Activated naive CD4-positive, alpha-beta T cell treated with anti-CD3 and anti-CD28 coated beads, Interleukin-2, amount 50 U/mL, for 24 hours (primary cell): ENCODE measurements around the gene ARL1.
A peak's percentile ranks its signal among the peaks of the same experiment; 100 is the strongest.
"Not testable (repeated sequence)": the region's sequence is repeated elsewhere in the genome, so short reads cannot be mapped to it uniquely, and the experiment has no call there.

Experiments used
- H3K27ac Mint-ChIP-seq: one replicate; pipeline ENCODE4 v1.8.0; 2021; ENCODE audit warnings: mild to moderate bottlenecking, mixed read lengths
- H3K27me3 Mint-ChIP-seq: one replicate; pipeline ENCODE4 v1.8.0; 2021; ENCODE audit warnings: mixed read lengths
- H3K36me3 Mint-ChIP-seq: one replicate; pipeline ENCODE4 v1.8.0; 2021; ENCODE audit warnings: mixed read lengths
- H3K4me1 Mint-ChIP-seq: one replicate; pipeline ENCODE4 v1.8.0; 2021; ENCODE audit warnings: mixed read lengths
- H3K4me3 Mint-ChIP-seq: one replicate; pipeline ENCODE4 v1.8.0; 2021; ENCODE audit warnings: mild to moderate bottlenecking, mixed read lengths
- H3K9me3 Mint-ChIP-seq: one replicate; pipeline ENCODE4 v1.8.0; 2021; ENCODE audit warnings: mixed read lengths

ARL1 gene

DNA sequence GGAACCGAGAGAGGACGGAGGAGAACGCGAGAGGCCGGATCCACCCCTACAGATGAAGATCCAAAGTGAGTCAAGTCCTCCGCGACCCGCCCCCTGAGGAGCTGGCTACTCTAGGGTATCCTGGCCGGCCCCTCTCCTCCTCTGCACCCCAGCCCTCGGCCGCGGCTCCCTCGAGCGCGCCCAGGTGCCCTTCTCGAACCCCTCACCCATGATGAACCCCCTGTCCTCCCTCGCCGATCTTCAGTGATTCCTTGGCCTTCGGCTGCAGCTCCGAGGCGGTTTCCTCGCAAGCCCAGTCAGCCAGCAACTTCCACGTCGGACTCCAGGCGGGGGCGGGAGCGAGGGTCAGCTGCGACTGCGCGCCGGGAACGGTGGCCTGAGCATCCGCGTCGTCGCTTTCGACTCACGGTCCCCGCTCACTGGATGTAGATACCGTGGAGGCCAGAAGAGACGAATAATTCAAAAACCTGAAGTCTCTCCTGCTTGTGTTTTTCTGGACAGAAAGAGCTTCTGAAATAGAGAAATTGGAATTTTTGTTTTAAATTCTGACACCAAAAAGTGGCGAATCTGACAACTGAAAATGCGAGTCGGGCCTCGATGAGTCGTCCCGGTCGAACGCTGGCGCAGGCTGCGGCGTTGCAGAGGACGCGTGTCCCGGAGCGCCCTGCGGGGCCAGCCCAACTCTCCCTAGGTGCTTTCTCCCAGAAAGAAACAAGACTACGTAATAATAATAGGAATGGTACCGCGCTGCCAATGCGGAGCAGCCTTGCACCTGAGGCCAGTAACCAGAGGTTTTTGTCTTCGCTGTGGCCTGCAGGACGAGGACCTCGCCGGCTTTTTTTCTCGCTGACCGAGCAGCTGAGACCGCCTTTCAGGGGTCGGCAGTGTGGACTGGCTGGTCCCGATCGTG, at the start of gene ARL1:
Gene ARL1, minus strand, starts transcription at position 337 of the 910 bp plus-strand sequence. Its CDS starts 127 bp downstream, at position 210.
- H3K9me3 Mint-ChIP-seq = no peaks in the 10 kb centered on the region
- peak within 1 kb of the TSS; percentile 97 for H3K4me3 Mint-ChIP-seq
- no peaks in the 10 kb centered on the region for H3K36me3 Mint-ChIP-seq
- H3K4me1 Mint-ChIP-seq = peaks cover 28% of the 10 kb centered on the region
- H3K27ac Mint-ChIP-seq = peak within 1 kb of the TSS; percentile 99
- no peaks in the 10 kb centered on the region for H3K27me3 Mint-ChIP-seq

DNA sequence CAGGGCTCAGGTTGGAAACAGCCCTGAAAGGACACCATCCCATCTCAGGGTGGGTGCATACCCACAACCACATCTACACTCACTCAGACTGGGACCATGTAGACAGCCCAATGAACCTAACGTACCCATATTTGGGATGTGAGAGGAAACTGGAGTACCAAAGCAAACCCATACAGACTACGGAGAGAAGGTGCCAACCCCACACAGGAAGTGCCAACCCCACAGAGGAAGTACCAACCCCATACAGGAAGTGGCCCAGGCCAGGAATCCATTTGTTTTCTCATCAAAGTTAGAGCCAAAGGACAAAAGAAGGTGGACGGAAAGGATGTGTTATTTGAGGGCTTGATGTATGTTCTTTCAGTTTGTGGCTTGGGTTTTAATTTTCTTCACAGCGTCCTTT, 48.1 kb upstream of the ARL1 start:
- Mint-ChIP-seq H3K36me3 (peaks cover 2% of the 10 kb centered on the region), H3K27me3 (no peaks in the 10 kb centered on the region), H3K27ac (peak overlapping the region; percentile 96), H3K4me1 (peaks cover 11% of the 10 kb centered on the region), H3K4me3 (peak overlapping the region; percentile 62), H3K9me3 (peaks cover 11% of the 10 kb centered on the region)

DNA sequence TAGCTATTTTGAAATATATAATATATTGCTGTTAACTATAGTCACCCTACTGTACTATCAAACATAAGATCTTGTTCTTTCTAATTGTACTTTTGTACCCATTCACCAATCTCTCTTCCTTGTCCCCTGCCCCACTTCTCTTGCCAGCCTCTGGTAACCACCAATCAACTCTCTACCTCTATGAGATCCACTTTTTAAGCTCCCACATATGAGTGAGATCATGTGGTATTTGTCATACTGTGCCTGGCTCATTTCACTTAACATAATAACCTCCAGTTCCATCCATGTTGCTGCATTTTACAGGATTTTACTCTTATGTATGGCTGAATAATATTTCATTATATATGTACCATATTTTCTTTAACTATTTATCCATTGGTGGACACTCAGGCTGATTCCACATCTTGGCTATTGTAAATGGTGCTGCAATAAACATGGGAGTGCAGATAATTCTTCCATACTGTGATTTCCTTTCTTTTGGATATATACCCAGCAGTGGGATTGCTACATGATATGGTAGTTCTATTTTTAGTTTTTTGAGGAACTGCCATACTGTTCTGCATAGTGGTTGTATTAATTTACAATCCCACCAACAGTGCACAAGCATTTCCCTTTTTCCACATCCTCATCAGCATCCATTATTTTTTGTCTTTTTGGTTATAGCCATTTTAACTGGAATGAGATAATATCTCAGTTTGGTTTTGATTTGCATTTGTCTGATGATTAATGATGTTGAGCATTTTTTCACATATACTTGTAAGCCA, 34.1 kb upstream of the ARL1 start:
- H3K4me3 Mint-ChIP-seq = no peak overlapping the region
- H3K27ac Mint-ChIP-seq = no peak overlapping the region
- H3K36me3 Mint-ChIP-seq = no peaks in the 10 kb centered on the region
- H3K9me3 Mint-ChIP-seq = no peaks in the 10 kb centered on the region
- H3K4me1 Mint-ChIP-seq = no peaks in the 10 kb centered on the region
- H3K27me3 Mint-ChIP-seq = peaks cover 1% of the 10 kb centered on the region

DNA sequence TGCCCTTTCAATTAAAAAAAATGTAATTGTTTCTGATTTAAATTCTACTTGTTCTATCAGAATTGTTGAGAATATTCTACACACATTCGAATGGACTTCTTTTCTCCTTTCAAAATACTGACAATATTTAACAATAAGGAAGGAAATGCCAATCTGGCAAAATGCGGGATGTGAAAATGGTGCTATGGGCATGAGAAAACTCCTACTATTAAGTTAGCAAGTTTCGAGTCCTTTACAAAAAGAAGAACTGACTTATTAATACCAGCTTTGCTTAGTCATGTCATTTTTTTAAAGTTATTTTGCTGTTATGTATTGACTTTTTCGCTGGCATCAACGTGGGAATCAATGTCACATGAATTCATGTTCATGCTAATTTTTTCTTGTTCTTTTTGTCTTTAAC, 31.7 kb upstream of the ARL1 start:
- Mint-ChIP-seq H3K4me3 (no peak overlapping the region), H3K27me3 (peaks cover 3% of the 10 kb centered on the region), H3K27ac (no peak overlapping the region)

DNA sequence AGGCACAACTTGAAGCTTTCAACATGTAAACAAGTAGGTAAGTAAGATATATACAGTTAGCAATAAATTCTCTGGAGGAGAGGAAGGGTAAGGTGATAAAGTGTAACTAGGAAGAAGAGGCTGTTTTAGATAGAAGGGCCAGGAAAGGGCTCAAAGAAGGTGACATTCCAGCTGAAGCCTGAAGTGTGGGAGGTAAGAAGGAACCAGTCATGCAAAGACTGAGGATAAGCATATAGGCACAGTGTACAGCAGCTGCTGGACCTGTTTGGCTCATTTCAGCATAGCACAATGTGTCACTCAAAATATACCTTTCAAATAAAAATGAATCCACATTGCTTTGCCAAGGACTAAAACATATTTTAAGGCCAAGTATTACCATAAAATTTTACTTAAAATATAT, 28.6 kb upstream of the ARL1 start:
- Mint-ChIP-seq H3K36me3 (no peaks in the 10 kb centered on the region), H3K4me1 (no peaks in the 10 kb centered on the region), H3K9me3 (no peaks in the 10 kb centered on the region), H3K27me3 (peaks cover 3% of the 10 kb centered on the region), H3K27ac (no peak overlapping the region), H3K4me3 (no peak overlapping the region)

More for the DNA sequence above, 31.7 kb upstream of the ARL1 start:
- H3K4me1 Mint-ChIP-seq = no peaks in the 10 kb centered on the region
- H3K36me3 Mint-ChIP-seq = no peaks in the 10 kb centered on the region
- no peaks in the 10 kb centered on the region for H3K9me3 Mint-ChIP-seq

DNA sequence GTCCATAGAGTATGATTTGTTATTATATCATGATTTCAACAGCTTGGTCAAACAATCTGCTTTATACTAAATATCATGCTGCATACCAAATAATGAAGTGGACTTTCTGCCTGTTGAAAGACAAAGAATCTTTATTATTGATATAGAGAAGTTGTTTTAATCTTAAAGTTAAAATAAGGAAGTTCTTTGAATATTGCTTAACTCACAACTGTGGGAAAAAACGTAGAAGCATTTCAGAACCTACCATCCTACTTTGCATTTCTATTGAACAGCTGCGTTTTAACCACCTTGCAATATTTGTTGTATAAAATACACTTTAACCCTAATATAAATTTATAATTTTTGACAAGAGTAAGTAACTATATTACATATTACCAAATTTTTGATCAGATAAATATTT, 22.9 kb upstream of the ARL1 start:
- H3K4me1 Mint-ChIP-seq = no peaks in the 10 kb centered on the region

DNA sequence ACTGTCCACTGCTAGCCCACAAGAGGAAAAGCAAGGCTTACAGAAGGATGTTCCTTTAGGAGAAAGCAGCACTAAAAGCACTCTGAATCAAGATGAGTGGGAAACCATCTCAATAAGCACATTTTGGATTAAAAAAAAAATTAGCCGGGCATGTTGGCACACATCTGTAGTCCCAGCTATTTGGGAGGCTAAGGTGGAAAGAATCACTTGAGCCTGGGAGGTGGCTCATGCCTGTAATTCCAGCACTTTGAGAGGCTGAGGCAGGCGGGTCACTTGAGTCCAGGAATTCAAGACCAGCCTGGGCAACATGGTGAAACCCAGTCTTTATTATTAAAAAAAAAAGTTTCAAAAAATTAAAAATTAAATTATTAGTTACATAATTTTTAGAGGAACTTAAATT, 17.0 kb upstream of the ARL1 start:
- Mint-ChIP-seq H3K9me3 (no peaks in the 10 kb centered on the region), H3K4me3 (no peak overlapping the region), H3K27ac (no peak overlapping the region), H3K27me3 (peaks cover 4% of the 10 kb centered on the region), H3K4me1 (no peaks in the 10 kb centered on the region), H3K36me3 (no peaks in the 10 kb centered on the region)

More for the DNA sequence above, 22.9 kb upstream of the ARL1 start:
- H3K4me3 Mint-ChIP-seq = no peak overlapping the region
- no peak overlapping the region for H3K27ac Mint-ChIP-seq
- H3K36me3 Mint-ChIP-seq = no peaks in the 10 kb centered on the region
- H3K9me3 Mint-ChIP-seq = no peaks in the 10 kb centered on the region
- peaks cover 2% of the 10 kb centered on the region for H3K27me3 Mint-ChIP-seq

DNA sequence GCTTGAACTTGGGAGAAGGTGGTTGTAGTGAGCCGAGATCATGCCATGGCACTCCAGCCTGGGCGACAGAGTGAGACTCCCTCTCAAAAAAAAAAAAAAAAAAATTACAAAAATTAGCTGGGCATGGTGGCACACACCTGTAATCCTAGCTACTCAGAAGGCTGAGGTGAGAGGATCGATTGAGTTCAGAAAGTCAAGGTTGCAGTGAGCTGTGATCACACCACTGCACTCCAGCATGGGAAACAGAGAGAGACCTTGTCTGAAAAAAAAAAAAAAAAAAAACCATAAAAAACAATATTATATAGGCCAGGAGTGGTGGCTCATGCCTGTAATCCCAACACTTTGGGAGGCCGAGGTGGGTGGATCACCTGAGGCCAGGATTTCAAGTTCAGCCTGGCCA, 14.5 kb upstream of the ARL1 start:
- H3K36me3 Mint-ChIP-seq, H3K9me3 Mint-ChIP-seq, H3K4me1 Mint-ChIP-seq, H3K27ac Mint-ChIP-seq, H3K27me3 Mint-ChIP-seq, H3K4me3 Mint-ChIP-seq: not testable (repeated sequence)

DNA sequence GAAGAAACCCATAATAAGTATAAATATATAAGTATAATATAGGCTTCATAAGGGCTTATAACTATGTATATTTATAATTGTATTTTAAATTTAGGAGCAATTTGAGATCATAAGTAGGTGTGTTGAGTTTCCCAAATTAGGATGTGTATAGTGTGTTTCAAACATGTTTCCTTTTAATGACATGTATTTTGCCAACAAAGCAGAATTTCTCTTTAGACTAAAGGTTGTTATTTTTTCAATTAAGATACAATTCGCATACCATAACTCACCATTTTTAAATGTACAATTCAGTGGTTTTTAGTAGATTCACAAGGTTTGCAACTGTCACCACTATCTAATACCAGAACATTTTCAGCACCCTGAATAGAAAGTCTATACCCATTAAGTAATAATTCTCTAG, 7.7 kb upstream of the ARL1 start:
- H3K4me3 Mint-ChIP-seq = no peak overlapping the region
- no peaks in the 10 kb centered on the region for H3K4me1 Mint-ChIP-seq
- no peaks in the 10 kb centered on the region for H3K36me3 Mint-ChIP-seq
- no peaks in the 10 kb centered on the region for H3K27me3 Mint-ChIP-seq
- no peaks in the 10 kb centered on the region for H3K9me3 Mint-ChIP-seq
- H3K27ac Mint-ChIP-seq = no peak overlapping the region

DNA sequence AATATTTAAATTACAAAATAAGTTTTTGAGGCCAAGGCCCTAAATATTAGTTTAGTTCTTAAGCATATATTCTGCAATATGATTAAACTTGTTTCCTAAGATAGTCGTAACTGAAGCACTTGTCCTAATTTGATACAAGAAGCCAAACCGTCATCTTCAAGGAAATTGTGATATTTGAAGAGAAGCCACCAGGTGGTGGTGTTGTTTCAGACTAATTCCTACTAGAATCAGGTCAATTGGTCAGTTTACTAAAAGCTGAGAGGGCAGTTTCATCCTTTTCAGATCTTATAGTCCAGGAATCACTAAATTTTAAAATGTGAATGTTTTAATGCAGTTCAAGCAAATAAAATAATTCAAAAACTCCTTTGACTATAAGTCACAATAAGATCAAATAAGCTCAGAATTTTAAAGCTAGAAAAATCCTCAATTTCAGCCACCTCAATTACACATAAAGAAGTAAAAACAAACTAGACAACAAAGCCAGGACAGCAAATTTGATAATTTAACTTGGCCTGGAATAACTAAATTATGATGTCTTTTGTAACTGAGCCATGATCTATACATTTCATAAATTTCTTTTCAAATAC, 7.1 kb upstream of the ARL1 start:
- Mint-ChIP-seq H3K4me3 (no peak overlapping the region), H3K27ac (no peak overlapping the region), H3K9me3 (no peaks in the 10 kb centered on the region), H3K4me1 (no peaks in the 10 kb centered on the region), H3K36me3 (no peaks in the 10 kb centered on the region), H3K27me3 (no peaks in the 10 kb centered on the region)

DNA sequence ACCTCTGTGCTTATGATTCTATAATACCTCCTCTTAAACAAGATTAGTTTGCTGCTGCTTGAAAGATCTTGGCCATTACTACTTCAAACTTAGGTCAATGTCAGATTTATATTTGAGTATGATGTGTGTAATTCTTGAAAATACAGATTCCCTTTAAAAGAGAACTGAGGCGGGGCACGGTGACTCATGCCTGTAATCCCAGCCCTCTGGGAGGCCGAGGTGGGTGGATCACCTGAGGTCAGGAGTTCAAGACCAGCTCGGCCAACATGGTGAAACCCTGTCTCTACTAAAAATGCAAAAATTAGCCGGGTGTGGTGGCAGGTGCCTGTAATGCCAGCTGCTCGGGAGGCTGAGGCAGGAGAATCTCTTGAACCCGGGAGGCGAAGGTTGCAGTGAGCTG, 2.6 kb upstream of the ARL1 start:
- H3K27me3 Mint-ChIP-seq, H3K36me3 Mint-ChIP-seq, H3K4me3 Mint-ChIP-seq, H3K9me3 Mint-ChIP-seq, H3K27ac Mint-ChIP-seq: not testable (repeated sequence)
- H3K4me1 Mint-ChIP-seq = peaks cover 21% of the 10 kb centered on the region

DNA sequence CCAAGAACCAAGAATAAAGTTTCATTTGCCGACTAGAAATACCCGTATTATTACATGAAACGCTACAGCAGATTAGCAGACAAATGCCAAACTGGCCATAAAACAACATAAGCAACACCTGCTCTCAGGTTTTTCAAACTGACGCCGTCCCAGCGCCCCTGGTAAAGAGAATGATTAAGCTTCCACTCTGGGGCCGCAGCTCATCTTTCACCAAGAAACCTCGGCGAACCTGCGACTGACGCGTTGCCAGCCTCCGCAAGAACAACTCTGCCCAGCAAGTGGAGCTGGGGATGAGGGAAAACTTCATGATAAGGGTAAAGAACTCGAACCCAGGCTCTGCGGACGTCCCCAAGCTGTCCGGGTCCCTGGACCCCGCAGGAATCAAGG, 530 bp downstream of the ARL1 start:
- no peaks in the 10 kb centered on the region for H3K9me3 Mint-ChIP-seq
- no peaks in the 10 kb centered on the region for H3K27me3 Mint-ChIP-seq
- peaks cover 28% of the 10 kb centered on the region for H3K4me1 Mint-ChIP-seq
- H3K27ac Mint-ChIP-seq = peak overlapping the region; percentile 99
- peak overlapping the region; percentile 97 for H3K4me3 Mint-ChIP-seq
- H3K36me3 Mint-ChIP-seq = no peaks in the 10 kb centered on the region

DNA sequence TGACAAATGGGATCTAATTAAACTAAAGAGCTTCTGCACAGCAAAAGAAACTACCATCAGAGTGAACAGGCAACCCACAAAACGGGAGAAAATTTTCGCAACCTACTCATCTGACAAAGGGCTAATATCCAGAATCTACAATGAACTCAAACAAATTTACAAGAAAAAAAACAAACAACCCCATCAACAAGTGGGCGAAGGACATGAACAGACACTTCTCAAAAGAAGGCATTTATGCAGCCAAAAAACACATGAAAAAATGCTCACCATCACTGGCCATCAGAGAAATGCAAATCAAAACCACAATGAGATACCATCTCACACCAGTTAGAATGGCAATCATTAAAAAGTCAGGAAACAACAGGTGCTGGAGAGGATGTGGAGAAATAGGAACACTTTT, 16.4 kb downstream of the ARL1 start:
- H3K4me3 Mint-ChIP-seq, H3K9me3 Mint-ChIP-seq, H3K27ac Mint-ChIP-seq, H3K4me1 Mint-ChIP-seq, H3K27me3 Mint-ChIP-seq: not testable (repeated sequence)
- peaks cover 45% of the 10 kb centered on the region for H3K36me3 Mint-ChIP-seq

DNA sequence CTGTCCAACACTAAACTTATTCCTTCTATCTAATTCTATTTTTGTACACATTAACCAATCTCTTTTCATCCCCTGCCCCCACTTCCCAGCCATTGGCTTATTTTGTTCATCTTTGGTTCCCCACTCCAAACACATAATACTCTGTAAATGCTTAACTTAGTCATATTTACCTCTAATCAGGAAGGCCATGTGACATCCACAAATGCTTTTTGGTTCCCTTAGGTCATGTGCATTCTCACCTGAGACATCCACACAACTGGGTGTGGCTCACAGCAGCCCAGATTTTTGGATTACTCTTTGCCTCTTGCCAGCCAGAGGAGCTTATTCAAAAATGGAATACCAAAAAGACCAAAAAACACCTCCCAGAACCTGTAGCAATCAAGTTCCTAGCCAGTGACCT, 28.4 kb downstream of the ARL1 start:
- peaks cover 24% of the 10 kb centered on the region for H3K36me3 Mint-ChIP-seq
- H3K9me3 Mint-ChIP-seq = no peaks in the 10 kb centered on the region
- H3K27ac Mint-ChIP-seq = peak overlapping the region; percentile 33

DNA sequence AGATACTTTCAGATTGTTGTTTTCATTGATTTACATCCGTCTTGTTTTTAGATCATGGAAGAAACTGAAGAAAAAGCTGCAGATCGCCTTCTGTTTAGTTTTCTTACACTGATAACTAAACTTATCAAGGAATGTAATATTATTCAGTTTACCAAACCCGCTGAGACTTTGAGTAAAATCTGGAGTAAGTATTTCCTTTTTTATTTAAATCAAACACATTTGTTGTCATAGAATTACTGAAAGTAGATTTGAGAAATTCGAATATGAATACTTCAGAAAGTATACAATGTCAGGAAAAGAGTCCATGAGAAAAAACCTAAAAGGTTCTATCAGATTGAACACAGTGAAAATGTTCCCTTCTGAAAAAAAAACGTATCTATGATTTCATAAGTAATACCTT, 32.0 kb downstream of the ARL1 start:
- Mint-ChIP-seq H3K4me3 (no peak overlapping the region), H3K27me3 (no peaks in the 10 kb centered on the region), H3K27ac (no peak overlapping the region), H3K36me3 (peaks cover 25% of the 10 kb centered on the region), H3K9me3 (no peaks in the 10 kb centered on the region), H3K4me1 (no peaks in the 10 kb centered on the region)

More for the DNA sequence above, 28.4 kb downstream of the ARL1 start:
- H3K27me3 Mint-ChIP-seq = no peaks in the 10 kb centered on the region
- H3K4me3 Mint-ChIP-seq = no peak overlapping the region
- no peaks in the 10 kb centered on the region for H3K4me1 Mint-ChIP-seq

DNA sequence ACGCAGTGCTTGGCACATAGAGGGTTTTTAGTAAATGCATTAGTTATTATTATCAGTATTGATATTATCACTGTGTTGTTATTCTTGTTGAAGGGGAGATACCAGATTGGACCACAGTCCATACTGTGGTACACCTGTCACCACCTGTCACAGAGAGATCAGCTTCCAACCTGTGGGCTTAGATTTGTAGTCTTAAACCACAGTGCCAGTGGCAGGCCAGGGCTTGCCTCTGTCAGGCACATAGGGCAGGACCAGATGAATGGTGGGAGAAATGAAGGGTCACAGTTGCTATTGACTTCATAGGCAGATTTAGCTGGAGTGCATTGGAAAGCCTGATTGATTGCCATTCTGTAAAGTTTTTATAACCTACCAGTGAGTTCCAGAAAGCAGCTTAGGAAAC, 35.1 kb downstream of the ARL1 start:
- Mint-ChIP-seq H3K27ac (no peak overlapping the region), H3K9me3 (no peaks in the 10 kb centered on the region), H3K4me1 (no peaks in the 10 kb centered on the region), H3K4me3 (no peak overlapping the region), H3K27me3 (no peaks in the 10 kb centered on the region), H3K36me3 (peaks cover 24% of the 10 kb centered on the region)
